ENCODE results near the gene KIF22. TPM values are rescaled to one million over a fixed set of nuclear protein-coding genes. Genes with fewer than 3 reads are reported as not detected.
A peak's percentile ranks its signal among the peaks of the same experiment; 100 is the strongest.

KIF22 gene
- total and polyA plus RNA-seq, 3 donors from 2014 or later: 69.6 to 85.1 (median 79.8) TPM

DNA sequence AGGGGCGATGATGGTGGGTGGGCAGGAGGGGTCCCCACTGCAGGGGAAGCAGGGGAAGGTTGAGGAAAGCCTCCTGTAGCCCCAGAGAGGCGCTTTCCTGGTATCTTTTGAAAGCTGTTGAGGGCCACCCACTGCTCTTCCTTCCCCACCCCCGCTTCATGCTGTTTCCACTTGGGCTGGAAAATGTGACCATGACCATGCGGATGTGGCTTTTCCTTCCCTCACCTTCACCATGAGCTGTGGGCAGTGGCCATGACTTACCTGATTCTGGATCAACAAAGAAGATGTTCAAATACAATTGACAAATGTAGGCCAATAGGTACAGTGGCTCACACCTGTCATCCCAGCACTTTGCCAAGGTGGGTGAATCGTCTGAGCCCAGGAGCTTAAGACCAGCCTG, 43.5 kb downstream of the KIF22 start:
- H3K4me1 ChIP-seq: peaks cover 1% of the 10 kb centered on the region
- H3K9me3 ChIP-seq: no peaks in the 10 kb centered on the region
- TF ChIP-seq POLR2A (IDR thresholded peaks at IDR 0.05): no peak
- TF ChIP-seq, protein P1, sequence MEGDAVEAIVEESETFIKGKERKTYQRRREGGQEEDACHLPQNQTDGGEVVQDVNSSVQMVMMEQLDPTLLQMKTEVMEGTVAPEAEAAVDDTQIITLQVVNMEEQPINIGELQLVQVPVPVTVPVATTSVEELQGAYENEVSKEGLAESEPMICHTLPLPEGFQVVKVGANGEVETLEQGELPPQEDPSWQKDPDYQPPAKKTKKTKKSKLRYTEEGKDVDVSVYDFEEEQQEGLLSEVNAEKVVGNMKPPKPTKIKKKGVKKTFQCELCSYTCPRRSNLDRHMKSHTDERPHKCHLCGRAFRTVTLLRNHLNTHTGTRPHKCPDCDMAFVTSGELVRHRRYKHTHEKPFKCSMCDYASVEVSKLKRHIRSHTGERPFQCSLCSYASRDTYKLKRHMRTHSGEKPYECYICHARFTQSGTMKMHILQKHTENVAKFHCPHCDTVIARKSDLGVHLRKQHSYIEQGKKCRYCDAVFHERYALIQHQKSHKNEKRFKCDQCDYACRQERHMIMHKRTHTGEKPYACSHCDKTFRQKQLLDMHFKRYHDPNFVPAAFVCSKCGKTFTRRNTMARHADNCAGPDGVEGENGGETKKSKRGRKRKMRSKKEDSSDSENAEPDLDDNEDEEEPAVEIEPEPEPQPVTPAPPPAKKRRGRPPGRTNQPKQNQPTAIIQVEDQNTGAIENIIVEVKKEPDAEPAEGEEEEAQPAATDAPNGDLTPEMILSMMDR (IDR thresholded peaks at IDR 0.05): no peak
- H3K4me3 ChIP-seq: no peak overlapping the region
- 90 to 91% methylated on average over 5 of the region's 5 CpGs for WGBS, 2 donors
- H3K27ac ChIP-seq: no peak overlapping the region
- intact Hi-C loops (cut with DNase I; ENCODE audit: low total_unique reads): no loop called here
- DNase-seq: no peak
- no peaks in the 10 kb centered on the region for H3K36me3 ChIP-seq (ENCODE audit: low read depth, missing control alignments)
- no peaks in the 10 kb centered on the region for H3K27me3 ChIP-seq

DNA sequence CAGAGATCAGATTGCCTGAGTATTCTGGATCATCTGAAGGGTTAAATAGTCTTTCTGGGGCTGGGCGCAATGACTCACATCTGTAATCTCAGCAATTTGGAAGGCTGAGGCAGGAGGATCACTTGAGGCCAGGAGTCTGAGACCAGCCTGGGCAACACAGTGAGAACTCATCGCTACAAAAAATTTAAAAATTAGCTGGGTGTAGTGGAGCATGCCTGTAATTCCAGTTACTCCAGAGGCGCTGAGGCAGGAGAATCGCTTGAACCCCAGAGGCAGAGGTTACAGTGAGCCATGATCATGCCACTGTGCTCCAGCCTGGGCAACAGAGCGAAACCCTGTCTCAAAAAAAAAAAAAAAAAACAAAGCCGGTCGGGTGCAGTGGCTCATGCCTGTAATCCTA, 45.4 kb downstream of the KIF22 start:
- Histone ChIP-seq H3K36me3 (ENCODE audit: low read depth, missing control alignments) (no peaks in the 10 kb centered on the region), H3K27me3 (no peaks in the 10 kb centered on the region), H3K4me3 (no peak overlapping the region), H3K4me1 (peaks cover 13% of the 10 kb centered on the region), H3K9me3 (no peaks in the 10 kb centered on the region), H3K27ac (no peak overlapping the region)
- no peak for DNase-seq
- WGBS, 2 donors: 88 to 90% methylated on average over 7 of the region's 7 CpGs
- TF ChIP-seq POLR2A (IDR thresholded peaks at IDR 0.05): no peak
- TF ChIP-seq, protein P1 (IDR thresholded peaks at IDR 0.05): no peak
- intact Hi-C loops (cut with DNase I; ENCODE audit: low total_unique reads): no loop called here

DNA sequence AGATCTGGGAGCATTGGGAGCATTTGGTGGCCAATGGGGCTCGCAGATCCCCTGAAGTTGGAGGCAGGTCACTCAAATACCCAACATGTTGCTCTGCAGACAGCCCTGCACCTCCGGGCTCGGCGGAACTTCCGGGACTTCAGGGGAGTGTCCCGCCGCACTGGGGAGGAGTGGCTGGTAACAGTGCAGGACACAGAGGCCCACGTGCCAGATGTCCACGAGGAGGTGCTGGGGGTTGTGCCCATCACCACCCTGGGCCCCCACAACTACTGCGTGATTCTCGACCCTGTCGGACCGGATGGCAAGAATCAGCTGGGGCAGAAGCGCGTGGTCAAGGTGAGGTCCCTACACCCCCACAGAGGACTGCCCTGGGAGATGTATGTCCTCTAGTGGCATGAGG, 46.1 kb downstream of the KIF22 start:
- Histone ChIP-seq H3K27me3 (no peaks in the 10 kb centered on the region), H3K4me3 (no peak overlapping the region), H3K36me3 (ENCODE audit: low read depth, missing control alignments) (no peaks in the 10 kb centered on the region), H3K27ac (no peak overlapping the region), H3K4me1 (peaks cover 13% of the 10 kb centered on the region), H3K9me3 (no peaks in the 10 kb centered on the region)
- DNase-seq: no peak
- no peak for TF ChIP-seq POLR2A (IDR thresholded peaks at IDR 0.05)
- TF ChIP-seq, protein P1 (IDR thresholded peaks at IDR 0.05): no peak
- 69 to 75% methylated on average over 14 to 15 of the region's 15 CpGs for WGBS, 2 donors
- intact Hi-C loops (cut with DNase I; ENCODE audit: low total_unique reads): no loop called here

DNA sequence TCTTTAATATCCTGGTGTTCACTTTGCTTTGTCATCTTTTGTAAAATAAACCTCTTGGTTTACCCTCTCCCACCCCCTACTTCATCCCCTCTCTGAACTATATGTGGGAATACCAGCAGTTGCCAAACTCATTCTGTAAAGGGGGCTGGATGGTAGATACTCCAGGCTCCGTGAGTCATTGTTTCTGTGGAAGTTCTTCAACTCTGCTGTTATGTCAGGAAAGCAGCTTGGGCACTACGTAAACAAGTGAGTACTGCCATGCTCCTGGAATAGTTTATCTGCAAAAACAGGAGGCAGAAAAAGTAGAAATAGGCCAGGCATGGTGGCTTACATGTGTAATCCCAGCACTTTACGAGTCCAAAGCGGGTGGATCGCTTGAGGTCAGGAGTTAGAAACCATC, 47.3 kb downstream of the KIF22 start:
- DNase-seq: no peak
- Histone ChIP-seq H3K4me3 (no peak overlapping the region), H3K9me3 (no peaks in the 10 kb centered on the region), H3K36me3 (ENCODE audit: low read depth, missing control alignments) (no peaks in the 10 kb centered on the region), H3K27me3 (no peaks in the 10 kb centered on the region), H3K4me1 (peaks cover 13% of the 10 kb centered on the region), H3K27ac (no peak overlapping the region)
- TF ChIP-seq POLR2A (IDR thresholded peaks at IDR 0.05): no peak
- TF ChIP-seq, protein P1 (IDR thresholded peaks at IDR 0.05): no peak
- 94 to 97% methylated on average over 5 of the region's 5 CpGs for WGBS, 2 donors
- intact Hi-C loops (cut with DNase I; ENCODE audit: low total_unique reads): no loop called here

DNA sequence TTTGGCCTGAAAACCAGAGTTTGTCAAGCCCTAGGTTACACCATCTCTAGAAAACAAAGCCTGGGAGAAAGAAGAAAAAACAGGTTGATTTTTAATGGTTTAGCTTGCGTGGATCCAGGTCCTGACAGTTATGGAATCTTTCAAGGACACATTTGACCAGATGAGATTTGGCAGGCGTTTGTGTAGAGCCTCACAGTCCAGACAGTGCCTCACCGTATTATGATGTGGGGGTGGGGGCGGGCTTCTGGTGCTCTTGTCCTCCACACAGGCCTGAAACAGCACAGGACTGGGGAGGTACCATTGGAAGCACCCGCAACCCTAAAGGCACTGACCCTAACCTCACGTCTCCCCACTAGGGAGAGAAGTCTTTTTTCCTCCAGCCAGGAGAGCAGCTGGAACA, 49.3 kb downstream of the KIF22 start:
- Histone ChIP-seq H3K36me3 (ENCODE audit: low read depth, missing control alignments) (no peaks in the 10 kb centered on the region), H3K4me3 (no peak overlapping the region), H3K27me3 (no peaks in the 10 kb centered on the region), H3K9me3 (no peaks in the 10 kb centered on the region), H3K27ac (no peak overlapping the region), H3K4me1 (peaks cover 13% of the 10 kb centered on the region)
- intact Hi-C loops (cut with DNase I; ENCODE audit: low total_unique reads): no loop called here
- peak; percentile 69 for DNase-seq
- 41 to 42% methylated on average over 6 of the region's 6 CpGs for WGBS, 2 donors
- TF ChIP-seq POLR2A (IDR thresholded peaks at IDR 0.05): no peak
- TF ChIP-seq, protein P1 (IDR thresholded peaks at IDR 0.05): no peak
